Subcutaneous adipose tissue (tissue), 4 donors: ENCODE results near the gene MLLT3. TPM values are rescaled to one million over a fixed set of nuclear protein-coding genes. Genes with fewer than 3 reads are reported as not detected.

Experiments
- CTCF ChIP-seq: fragments of 450-650 bp; IDR thresholded peaks from one replicate; pipeline ENCODE4 v1.5.1; 2016; ENCODE audit warnings: low read depth, mild to moderate bottlenecking, control low read depth, antibody characterized with exemption, moderate library complexity
- total RNA-seq, 4 donors: library from RNA; depleted of rRNA; stranded (reverse); fragments of >200 nt; gene quantifications; one replicate each; pipeline ENCODE4 v1.1.0, GENCODE V29; 2016

The MLLT3 gene
- total RNA-seq, 4 donors from 2014 or later = 10.2 to 15.3 (median 11.0) TPM

GRCh38 chr9:20351715-20352114 is 270.6 kb downstream of the MLLT3 start:
- TF ChIP-seq CTCF = no peak

GRCh38 chr9:20349568-20349967 is 272.7 kb downstream of the MLLT3 start:
- no peak for TF ChIP-seq CTCF

GRCh38 chr9:20343325-20343724 is 279.0 kb downstream of the MLLT3 start:
- no peak for TF ChIP-seq CTCF

GRCh38 chr9:20340511-20340861 is 281.8 kb downstream of the MLLT3 start:
- no peak for TF ChIP-seq CTCF

GRCh38 chr9:20335668-20336332 is 286.5 kb downstream of the MLLT3 start:
- TF ChIP-seq CTCF = no peak

- TF ChIP-seq CTCF = no peak
Measured at GRCh38 chr9:20333991-20334390, 288.3 kb downstream of the MLLT3 start.

GRCh38 chr9:20331095-20331685 is 291.1 kb downstream of the MLLT3 start:
- no peak for TF ChIP-seq CTCF
